Keratinocyte (primary cell): ENCODE measurements around the gene OPRL1. TPM values are rescaled to one million over a fixed set of nuclear protein-coding genes. Genes with fewer than 3 reads are reported as not detected.
A peak's percentile ranks its signal among the peaks of the same experiment; 100 is the strongest.

Experiments
- DNase-seq: peaks from one replicate; pipeline ENCODE4 v3.0.0-alpha.2; 2011; ENCODE audit warnings: low read depth, missing footprints, low spot score
- FAIRE-seq: peaks from 2 replicates; lab custom pipeline; 2011; peaks lifted over from hg19 to GRCh38; lab: Jason Lieb, UNC
- H2AFZ ChIP-seq: 2 replicates; pipeline ENCODE4 v1.6.0; 2012; ENCODE audit warnings: low read length, control low read depth, inconsistent platforms; ENCODE audit not compliant: control insufficient read depth
- H3K27ac ChIP-seq: 2 replicates; pipeline ENCODE4 v1.5.1; 2011; ENCODE audit warnings: low read length; ENCODE audit not compliant: control insufficient read depth, insufficient read depth
- H3K27me3 ChIP-seq: 3 replicates; pipeline ENCODE4 v1.6.0; 2011; ENCODE audit warnings: low read length; ENCODE audit not compliant: control insufficient read depth, insufficient read depth; ENCODE audit errors: extremely low read depth
- H3K36me3 ChIP-seq, 2 experiments: 2 replicates in 1 of 2; 3 replicates in 1 of 2; pipeline ENCODE4 v1.5.1; 2011; ENCODE audit warnings: low read length in 2 of 2, mild to moderate bottlenecking in 1 of 2; ENCODE audit not compliant: control insufficient read depth in 2 of 2, insufficient read depth in 2 of 2; ENCODE audit errors: extremely low read depth in 1 of 2
- H3K4me1 ChIP-seq: 3 replicates; pipeline ENCODE4 v1.5.1; 2011; ENCODE audit warnings: low read length; ENCODE audit not compliant: control insufficient read depth, insufficient read depth; ENCODE audit errors: extremely low read depth
- H3K4me2 ChIP-seq: 3 replicates; pipeline ENCODE4 v1.6.0; 2011; ENCODE audit warnings: low read depth, low read length; ENCODE audit not compliant: control insufficient read depth, insufficient read depth; ENCODE audit errors: extremely low read depth
- H3K4me3 ChIP-seq, 3 experiments: fragments of 200-600 bp in 1 of 3; sonication (generic) in 1 of 3; 2 replicates in 2 of 3; 3 replicates in 1 of 3; pipeline ENCODE4 v1.5.1; 2011 to 2016; ENCODE audit warnings: low read length in 3 of 3, mild to moderate bottlenecking in 3 of 3, control low read depth in 2 of 3, inconsistent platforms in 1 of 3, low read depth in 1 of 3, mixed read lengths in 1 of 3, mixed run types in 1 of 3, moderate library complexity in 1 of 3; ENCODE audit not compliant: control insufficient read depth in 2 of 3, insufficient read depth in 2 of 3; ENCODE audit errors: extremely low read depth in 1 of 3
- H3K79me2 ChIP-seq: 2 replicates; pipeline ENCODE4 v1.6.0; 2012; ENCODE audit warnings: low read length; ENCODE audit not compliant: control insufficient read depth, insufficient read depth
- H3K9ac ChIP-seq: 3 replicates; pipeline ENCODE4 v1.6.0; 2011; ENCODE audit warnings: low read length; ENCODE audit not compliant: control insufficient read depth, insufficient read depth; ENCODE audit errors: extremely low read depth
- H3K9me1 ChIP-seq: 3 replicates; pipeline ENCODE4 v1.6.0; 2011; ENCODE audit warnings: low read length; ENCODE audit not compliant: control insufficient read depth, insufficient read depth; ENCODE audit errors: extremely low read depth
- H3K9me3 ChIP-seq: 2 replicates; pipeline ENCODE4 v1.5.1; 2012; ENCODE audit warnings: low read depth, low read length; ENCODE audit not compliant: control insufficient read depth
- H4K20me1 ChIP-seq: 3 replicates; pipeline ENCODE4 v1.6.0; 2011; ENCODE audit warnings: low read length; ENCODE audit not compliant: control insufficient read depth, insufficient read depth; ENCODE audit errors: extremely low read depth
- EZH2 ChIP-seq: IDR thresholded peaks from one replicate; pipeline ENCODE4 v1.6.1; 2012; ENCODE audit warnings: inconsistent platforms, mild to moderate bottlenecking, low read length, moderate library complexity
- dilution Hi-C: fragments of 300-500 bp; cut with MboI; formaldehyde crosslinking; loops from one replicate; pipeline ENCODE4 v1.7.0; 2020; ENCODE audit warnings: low sequenced_read_pairs; ENCODE audit not compliant: extremely low pct_ligation_motif_present
- polyA plus RNA-seq, 5 experiments: library from polyadenylated mRNA; depleted of rRNA in 3 of 5; stranded (reverse) in 3 of 5; stranded (forward) in 1 of 5; unstranded in 1 of 5; fragments of >200 nt; gene quantifications; 1 replicate in 1 of 5; 2 replicates in 3 of 5; 3 replicates in 1 of 5; pipeline versions ENCODE4 v1.2.1 to v1.2.3, GENCODE V29; 2011 to 2012; ENCODE audit warnings: missing spikeins in 2 of 5, low read depth in 1 of 5, low replicate concordance in 1 of 5
- TF ChIP-seq, protein P1 (sequence below), 3 experiments: IDR thresholded peaks in 1 of 3; conservative IDR thresholded peaks in 1 of 3; optimal IDR thresholded peaks in 1 of 3; 2 replicates in 2 of 3; 3 replicates in 1 of 3; pipeline versions ENCODE3 to v1.5.1; 2011; ENCODE audit warnings: low read length in 3 of 3, mild to moderate bottlenecking in 3 of 3, moderate library complexity in 2 of 3, control low read depth in 1 of 3, inconsistent platforms in 1 of 3; ENCODE audit not compliant: insufficient read depth in 2 of 3; ENCODE audit errors: extremely low read depth in 1 of 3

Gene OPRL1
- polyA plus RNA-seq, 1 donor (not counting 4 experiments of a cell fraction or from before 2014, with no cell fraction given): 0.25 TPM

DNA sequence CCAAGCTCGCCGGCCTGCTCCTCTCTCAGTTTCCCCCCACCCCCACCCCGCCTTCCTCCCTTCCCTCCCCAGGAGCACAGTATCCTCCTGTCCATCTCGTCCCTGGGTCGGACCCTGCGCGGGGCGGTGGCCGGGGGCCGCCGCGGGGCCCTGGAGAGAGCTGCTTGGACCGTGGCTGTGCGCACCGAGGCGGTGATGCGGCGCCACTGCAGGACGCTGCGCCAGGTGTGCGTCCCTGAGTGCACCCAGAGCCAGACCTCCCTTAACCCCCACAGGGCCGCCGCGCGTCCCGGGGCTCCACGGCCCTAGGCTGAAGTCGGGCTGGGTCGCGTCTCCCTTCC lies 41.7 kb upstream of the OPRL1 start:
- Histone ChIP-seq H3K4me2 (peak overlapping the region; percentile 69), H3K4me1 (peaks cover 5% of the 10 kb centered on the region), H3K27ac (no peak overlapping the region), H3K36me3 (peaks cover 0 to 7% of the 10 kb centered on the region in 2 experiments), H3K9me3 (no peaks in the 10 kb centered on the region), H4K20me1 (no peaks in the 10 kb centered on the region), H3K79me2 (no peaks in the 10 kb centered on the region), H2AFZ (no peak overlapping the region), H3K27me3 (peaks cover 32% of the 10 kb centered on the region), H3K9ac (no peak overlapping the region), H3K4me3 (peak overlapping the region in 1 of 3 experiments; percentile 57), H3K9me1 (no peaks in the 10 kb centered on the region)
- TF ChIP-seq EZH2: no peak
- TF ChIP-seq, protein P1, sequence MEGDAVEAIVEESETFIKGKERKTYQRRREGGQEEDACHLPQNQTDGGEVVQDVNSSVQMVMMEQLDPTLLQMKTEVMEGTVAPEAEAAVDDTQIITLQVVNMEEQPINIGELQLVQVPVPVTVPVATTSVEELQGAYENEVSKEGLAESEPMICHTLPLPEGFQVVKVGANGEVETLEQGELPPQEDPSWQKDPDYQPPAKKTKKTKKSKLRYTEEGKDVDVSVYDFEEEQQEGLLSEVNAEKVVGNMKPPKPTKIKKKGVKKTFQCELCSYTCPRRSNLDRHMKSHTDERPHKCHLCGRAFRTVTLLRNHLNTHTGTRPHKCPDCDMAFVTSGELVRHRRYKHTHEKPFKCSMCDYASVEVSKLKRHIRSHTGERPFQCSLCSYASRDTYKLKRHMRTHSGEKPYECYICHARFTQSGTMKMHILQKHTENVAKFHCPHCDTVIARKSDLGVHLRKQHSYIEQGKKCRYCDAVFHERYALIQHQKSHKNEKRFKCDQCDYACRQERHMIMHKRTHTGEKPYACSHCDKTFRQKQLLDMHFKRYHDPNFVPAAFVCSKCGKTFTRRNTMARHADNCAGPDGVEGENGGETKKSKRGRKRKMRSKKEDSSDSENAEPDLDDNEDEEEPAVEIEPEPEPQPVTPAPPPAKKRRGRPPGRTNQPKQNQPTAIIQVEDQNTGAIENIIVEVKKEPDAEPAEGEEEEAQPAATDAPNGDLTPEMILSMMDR (optimal IDR thresholded peaks at IDR 0.05 in 1 of 3, IDR thresholded peaks at IDR 0.05 in 1 of 3, conservative IDR thresholded peaks at IDR 0.05 in 1 of 3; ENCODE audit: extremely low read depth in 1 of 3, insufficient read depth in 2 of 3, low read length in 3 of 3): no peak
- dilution Hi-C loops: no loop called here
- DNase-seq: no peak
- FAIRE-seq: no peak

DNA sequence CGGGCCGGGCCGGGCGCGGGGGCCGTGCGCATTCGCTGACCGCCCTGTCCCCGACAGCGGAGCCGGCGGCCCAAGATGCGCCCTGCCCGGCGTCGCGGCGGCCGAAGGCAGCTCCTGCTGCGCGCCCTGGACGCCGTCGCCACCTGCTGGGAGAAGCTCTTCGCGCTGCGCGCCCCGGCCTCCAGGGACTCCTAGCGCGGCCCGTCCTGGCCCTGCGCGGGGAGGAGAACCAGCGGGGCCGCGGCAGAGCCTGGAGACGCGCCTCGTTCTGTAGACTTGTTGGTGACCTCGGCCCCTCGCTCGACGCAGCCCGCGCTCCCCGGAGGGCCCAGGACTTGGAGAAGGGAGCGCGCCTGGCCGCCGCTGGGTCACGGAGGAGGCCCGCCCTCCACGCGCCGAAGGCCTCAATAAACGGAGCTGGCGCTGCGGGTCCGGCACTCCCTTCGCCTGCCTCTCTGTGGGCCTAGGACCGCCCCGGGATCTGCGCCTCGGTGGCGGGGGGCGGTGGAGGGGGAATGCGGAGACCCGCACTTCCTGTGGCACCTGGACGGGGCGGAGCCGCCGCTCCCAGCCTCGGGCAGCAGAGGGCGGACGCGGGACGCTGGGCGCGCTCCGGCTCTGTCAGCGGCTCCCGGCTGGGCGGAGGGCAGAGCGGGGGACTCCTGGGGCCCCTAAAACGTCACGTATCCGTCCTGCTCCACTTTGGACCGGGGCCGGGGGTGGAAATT lies 41.2 kb upstream of the OPRL1 start:
- Histone ChIP-seq H3K4me1 (peaks cover 5% of the 10 kb centered on the region), H3K9me3 (no peaks in the 10 kb centered on the region), H3K9ac (peak overlapping the region; percentile 44), H3K27me3 (peaks cover 32% of the 10 kb centered on the region), H3K79me2 (no peaks in the 10 kb centered on the region), H2AFZ (peak overlapping the region; percentile 51), H3K4me3 (peak overlapping the region; percentile 42 to 57 (median 56)), H3K4me2 (peak overlapping the region; percentile 69), H4K20me1 (no peaks in the 10 kb centered on the region), H3K9me1 (no peaks in the 10 kb centered on the region), H3K36me3 (peaks cover 0 to 6% of the 10 kb centered on the region in 2 experiments), H3K27ac (no peak overlapping the region)
- dilution Hi-C loops: no loop called here
- DNase-seq (no peak), FAIRE-seq (no peak)
- TF ChIP-seq EZH2: peak; percentile 34
- TF ChIP-seq, protein P1 (optimal IDR thresholded peaks at IDR 0.05 in 1 of 3, IDR thresholded peaks at IDR 0.05 in 1 of 3, conservative IDR thresholded peaks at IDR 0.05 in 1 of 3; ENCODE audit: extremely low read depth in 1 of 3, insufficient read depth in 2 of 3, low read length in 3 of 3): peak; percentile 22 to 86 (median 72)
